Astrocyte (in vitro differentiated cells and primary cell): ENCODE measurements around the gene COL23A1. TPM values are rescaled to one million over a fixed set of nuclear protein-coding genes. Genes with fewer than 3 reads are reported as not detected.
"Not testable (repeated sequence)": the region's sequence is repeated elsewhere in the genome, so short reads cannot be mapped to it uniquely, and the experiment has no call there.

Source experiments
- DNase-seq: peaks from one replicate; pipeline ENCODE4 v3.0.0-alpha.2; 2010; ENCODE audit warnings: low read depth
- FAIRE-seq: peaks from 2 replicates; lab custom pipeline; 2011; peaks lifted over from hg19 to GRCh38; lab: Jason Lieb, UNC
- H2AFZ ChIP-seq: 2 replicates; pipeline ENCODE4 v1.6.0; 2012; ENCODE audit warnings: low read depth, low read length, inconsistent platforms
- H3K27ac ChIP-seq: 2 replicates; pipeline ENCODE4 v1.5.1; 2011; ENCODE audit warnings: low read depth, low read length, inconsistent platforms
- H3K27me3 ChIP-seq: 2 replicates; pipeline ENCODE4 v1.6.0; 2011; ENCODE audit warnings: low read length, inconsistent platforms; ENCODE audit not compliant: insufficient read depth
- H3K36me3 ChIP-seq: 2 replicates; pipeline ENCODE4 v1.5.1; 2011; ENCODE audit warnings: low read length, inconsistent platforms; ENCODE audit not compliant: insufficient read depth
- H3K4me1 ChIP-seq: 2 replicates; pipeline ENCODE4 v1.5.1; 2011; ENCODE audit warnings: low read length, inconsistent platforms; ENCODE audit not compliant: insufficient read depth
- H3K4me2 ChIP-seq: 2 replicates; pipeline ENCODE4 v1.6.0; 2012; ENCODE audit warnings: low read length, inconsistent platforms
- H3K4me3 ChIP-seq: 2 replicates; pipeline ENCODE4 v1.5.1; 2011; ENCODE audit warnings: low read depth, mild to moderate bottlenecking, low read length, inconsistent platforms; ENCODE audit not compliant: insufficient read depth
- H3K79me2 ChIP-seq: 2 replicates; pipeline ENCODE4 v1.6.0; 2012; ENCODE audit warnings: mild to moderate bottlenecking, low read length, inconsistent platforms; ENCODE audit not compliant: insufficient read depth
- H3K9ac ChIP-seq: 2 replicates; pipeline ENCODE4 v1.6.0; 2012; ENCODE audit warnings: mild to moderate bottlenecking, low read length, inconsistent platforms
- H3K9me3 ChIP-seq: 2 replicates; pipeline ENCODE4 v1.5.1; 2012; ENCODE audit warnings: low read depth, mild to moderate bottlenecking, low read length, inconsistent platforms; ENCODE audit not compliant: insufficient read depth
- H4K20me1 ChIP-seq: 2 replicates; pipeline ENCODE4 v1.6.0; 2012; ENCODE audit warnings: low read length, inconsistent platforms; ENCODE audit not compliant: insufficient read depth
- H3K27ac Mint-ChIP-seq: one replicate; pipeline ENCODE4 v1.8.0; 2021; ENCODE audit warnings: mild to moderate bottlenecking, mixed read lengths; ENCODE audit not compliant: unreplicated experiment
- H3K27me3 Mint-ChIP-seq: one replicate; pipeline ENCODE4 v1.8.0; 2021; ENCODE audit warnings: low read depth, mixed read lengths; ENCODE audit not compliant: unreplicated experiment
- H3K36me3 Mint-ChIP-seq: one replicate; pipeline ENCODE4 v1.8.0; 2021; ENCODE audit warnings: low read depth, mixed read lengths; ENCODE audit not compliant: unreplicated experiment
- H3K4me1 Mint-ChIP-seq: one replicate; pipeline ENCODE4 v1.8.0; 2021; ENCODE audit warnings: low read depth, mixed read lengths; ENCODE audit not compliant: unreplicated experiment
- H3K4me3 Mint-ChIP-seq: one replicate; pipeline ENCODE4 v1.8.0; 2021; ENCODE audit warnings: mild to moderate bottlenecking, moderate library complexity, mixed read lengths; ENCODE audit not compliant: unreplicated experiment
- H3K9me3 Mint-ChIP-seq: one replicate; pipeline ENCODE4 v1.8.0; 2021; ENCODE audit warnings: mild to moderate bottlenecking, mixed read lengths; ENCODE audit not compliant: unreplicated experiment
- EZH2 ChIP-seq: IDR thresholded peaks from 2 replicates; pipeline ENCODE4 v1.6.1; 2012; ENCODE audit warnings: mild to moderate bottlenecking, low read length, inconsistent platforms; ENCODE audit not compliant: insufficient read depth
- total RNA-seq: library from RNA; stranded (reverse); gene quantifications from 2 replicates; pipeline ENCODE4 v1.2.1, GENCODE V29; 2021
- TF ChIP-seq, protein P1 (sequence below): IDR thresholded peaks from 2 replicates; pipeline ENCODE4 v1.5.1; 2011; ENCODE audit warnings: low read depth, mild to moderate bottlenecking, inconsistent platforms, low read length, moderate library complexity; ENCODE audit not compliant: insufficient read depth

The COL23A1 gene
- total RNA-seq, 1 donor from 2014 or later: 0.16 TPM

DNA sequence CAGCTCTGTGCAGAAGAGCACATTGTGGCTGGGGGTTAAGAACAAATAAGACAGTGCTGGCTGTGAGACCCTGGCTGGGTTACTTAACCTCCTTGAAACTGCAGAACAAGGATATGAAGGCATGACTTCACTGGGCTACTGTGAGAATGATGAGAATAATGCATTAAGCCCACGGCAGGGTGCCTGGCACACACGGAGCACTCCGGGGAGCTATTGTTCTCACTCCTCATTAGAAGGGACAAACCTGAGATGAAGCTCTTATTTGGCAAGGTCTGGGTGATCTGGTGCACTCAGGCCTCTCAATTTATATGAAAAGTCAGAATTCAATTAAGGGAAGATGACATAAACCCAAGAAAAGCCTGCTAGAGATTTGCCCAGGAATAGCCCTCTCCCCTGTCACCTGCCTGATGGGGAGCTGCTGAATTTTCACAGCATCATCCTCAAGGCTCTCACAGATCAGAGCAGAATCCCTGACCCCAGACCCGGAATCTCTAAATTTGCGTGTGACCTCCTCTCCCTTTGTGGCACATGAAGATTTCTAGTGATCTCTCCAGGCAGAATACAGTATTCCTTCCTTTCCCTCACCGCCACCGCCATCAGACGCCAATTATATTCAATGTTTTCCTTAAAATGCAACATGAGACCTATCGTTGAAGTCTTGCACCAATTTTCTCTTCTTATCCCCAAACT, 102.1 kb downstream of the COL23A1 start:
- Mint-ChIP-seq H3K4me1 (peaks cover 10% of the 10 kb centered on the region), H3K27me3 (peaks cover 18% of the 10 kb centered on the region), H3K27ac (no peak overlapping the region), H3K4me3 (no peak overlapping the region), H3K9me3 (peaks cover 14% of the 10 kb centered on the region), H3K36me3 (no peaks in the 10 kb centered on the region)
- Histone ChIP-seq H3K27ac (no peak overlapping the region), H3K4me2 (no peak overlapping the region), H3K36me3 (no peaks in the 10 kb centered on the region), H3K4me3 (no peak overlapping the region), H3K79me2 (no peaks in the 10 kb centered on the region), H3K9ac (no peak overlapping the region), H3K27me3 (no peaks in the 10 kb centered on the region), H3K4me1 (no peaks in the 10 kb centered on the region), H3K9me3 (peaks cover 9% of the 10 kb centered on the region), H2AFZ (no peak overlapping the region), H4K20me1 (no peaks in the 10 kb centered on the region)
- FAIRE-seq (no peak), DNase-seq (no peak)
- TF ChIP-seq, protein P1, sequence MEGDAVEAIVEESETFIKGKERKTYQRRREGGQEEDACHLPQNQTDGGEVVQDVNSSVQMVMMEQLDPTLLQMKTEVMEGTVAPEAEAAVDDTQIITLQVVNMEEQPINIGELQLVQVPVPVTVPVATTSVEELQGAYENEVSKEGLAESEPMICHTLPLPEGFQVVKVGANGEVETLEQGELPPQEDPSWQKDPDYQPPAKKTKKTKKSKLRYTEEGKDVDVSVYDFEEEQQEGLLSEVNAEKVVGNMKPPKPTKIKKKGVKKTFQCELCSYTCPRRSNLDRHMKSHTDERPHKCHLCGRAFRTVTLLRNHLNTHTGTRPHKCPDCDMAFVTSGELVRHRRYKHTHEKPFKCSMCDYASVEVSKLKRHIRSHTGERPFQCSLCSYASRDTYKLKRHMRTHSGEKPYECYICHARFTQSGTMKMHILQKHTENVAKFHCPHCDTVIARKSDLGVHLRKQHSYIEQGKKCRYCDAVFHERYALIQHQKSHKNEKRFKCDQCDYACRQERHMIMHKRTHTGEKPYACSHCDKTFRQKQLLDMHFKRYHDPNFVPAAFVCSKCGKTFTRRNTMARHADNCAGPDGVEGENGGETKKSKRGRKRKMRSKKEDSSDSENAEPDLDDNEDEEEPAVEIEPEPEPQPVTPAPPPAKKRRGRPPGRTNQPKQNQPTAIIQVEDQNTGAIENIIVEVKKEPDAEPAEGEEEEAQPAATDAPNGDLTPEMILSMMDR: no peak
- no peak for TF ChIP-seq EZH2

DNA sequence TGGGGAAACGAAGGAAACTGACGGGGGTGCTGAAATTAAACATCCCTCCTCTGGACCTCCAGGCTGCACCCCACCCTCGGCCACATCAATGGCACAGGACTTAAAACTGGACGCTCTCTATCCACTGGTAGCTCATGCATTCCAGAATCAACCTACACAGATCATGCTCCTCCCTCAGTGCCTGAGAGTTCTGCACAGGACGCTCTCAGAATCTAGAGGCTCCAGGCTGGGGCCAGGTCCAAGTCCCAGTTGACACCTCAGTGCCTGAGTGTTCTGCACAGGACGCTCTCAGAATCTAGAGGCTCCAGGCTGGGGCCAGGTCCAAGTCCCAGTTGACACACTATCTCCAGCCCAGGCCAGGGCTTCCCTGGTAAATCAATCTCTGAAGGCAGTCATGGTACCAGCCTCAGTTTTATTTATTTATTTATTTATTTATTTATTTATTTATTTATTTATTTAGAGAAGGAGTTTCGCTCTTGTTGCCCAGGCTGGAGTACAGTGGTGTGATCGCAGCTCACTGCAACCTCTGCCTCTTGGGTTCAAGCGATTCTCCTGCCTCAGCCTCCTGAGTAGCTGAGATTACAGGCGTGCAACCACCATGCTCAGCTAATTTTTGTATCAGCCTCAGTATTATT, 103.2 kb downstream of the COL23A1 start:
- not testable (repeated sequence) for H3K4me1 Mint-ChIP-seq, H3K4me3 Mint-ChIP-seq

DNA sequence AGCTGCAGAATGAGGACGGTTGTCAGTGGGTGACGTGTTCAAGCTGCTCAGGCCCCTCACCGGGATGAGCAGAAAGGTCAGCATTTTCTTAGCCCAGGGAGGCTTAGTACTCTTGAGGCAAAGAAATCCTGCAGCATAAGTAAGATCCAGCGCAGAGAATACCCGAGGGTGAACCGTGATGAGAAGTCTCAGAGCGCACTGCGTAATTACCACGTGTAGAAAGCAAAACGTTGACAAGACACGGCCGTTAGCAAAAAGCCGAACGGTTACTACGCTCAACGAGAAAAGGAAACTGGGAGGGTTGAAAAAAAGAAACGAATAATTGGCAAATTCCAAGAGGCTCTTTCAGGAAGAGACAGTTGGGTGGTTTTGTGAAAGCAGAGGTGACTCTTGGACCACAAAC, 104.0 kb downstream of the COL23A1 start:
- H3K4me1 ChIP-seq: no peaks in the 10 kb centered on the region
- Mint-ChIP-seq H3K27me3 (peaks cover 18% of the 10 kb centered on the region), H3K36me3 (no peaks in the 10 kb centered on the region), H3K9me3 (peaks cover 14% of the 10 kb centered on the region), H3K4me1 (peaks cover 10% of the 10 kb centered on the region), H3K27ac (no peak overlapping the region), H3K4me3 (no peak overlapping the region)
- no peak overlapping the region for H3K27ac ChIP-seq
- no peak overlapping the region for H3K9ac ChIP-seq
- no peaks in the 10 kb centered on the region for H3K79me2 ChIP-seq
- TF ChIP-seq, protein P1: no peak
- H2AFZ ChIP-seq: no peak overlapping the region
- H4K20me1 ChIP-seq: no peaks in the 10 kb centered on the region
- FAIRE-seq (no peak), DNase-seq (no peak)
- H3K27me3 ChIP-seq: no peaks in the 10 kb centered on the region
- H3K4me2 ChIP-seq: no peak overlapping the region
- no peak overlapping the region for H3K4me3 ChIP-seq
- H3K36me3 ChIP-seq: no peaks in the 10 kb centered on the region
- H3K9me3 ChIP-seq: peaks cover 3% of the 10 kb centered on the region

More for the DNA sequence above, 103.2 kb downstream of the COL23A1 start:
- H3K36me3 ChIP-seq, H3K27ac ChIP-seq, H3K36me3 Mint-ChIP-seq, FAIRE-seq, H3K9me3 ChIP-seq, H3K79me2 ChIP-seq, H3K27me3 ChIP-seq, H3K9ac ChIP-seq, H2AFZ ChIP-seq, DNase-seq, H3K4me1 ChIP-seq, H3K27ac Mint-ChIP-seq, H3K4me3 ChIP-seq, H3K4me2 ChIP-seq, H4K20me1 ChIP-seq: not testable (repeated sequence)
- H3K9me3 Mint-ChIP-seq: peaks cover 14% of the 10 kb centered on the region
- peaks cover 18% of the 10 kb centered on the region for H3K27me3 Mint-ChIP-seq
